Hepatocyte (in vitro differentiated cells): ENCODE measurements around the gene MPHOSPH6. TPM values are rescaled to one million over a fixed set of nuclear protein-coding genes. Genes with fewer than 3 reads are reported as not detected.
A peak's percentile ranks its signal among the peaks of the same experiment; 100 is the strongest.

Experiments used
- DNase-seq: peaks from one replicate; pipeline ENCODE4 v3.0.0-alpha.2; 2016; ENCODE audit warnings: low spot score
- H2AFZ ChIP-seq: fragments of 200-600 bp; sonication (generic); 2 replicates; pipeline ENCODE4 v1.6.0; 2016; ENCODE audit warnings: antibody characterized with exemption, mild to moderate bottlenecking
- H3K27ac ChIP-seq: fragments of 200-600 bp; sonication (generic); 2 replicates; pipeline ENCODE4 v1.5.1; 2016; ENCODE audit warnings: mild to moderate bottlenecking
- H3K27me3 ChIP-seq: fragments of 200-600 bp; sonication (generic); 2 replicates; pipeline ENCODE4 v1.6.1; 2016
- H3K36me3 ChIP-seq: fragments of 200-600 bp; sonication (generic); replicated peaks from 2 replicates; pipeline ENCODE4 v1.5.1; 2016; ENCODE audit warnings: low read depth; ENCODE audit not compliant: insufficient read depth
- H3K4me1 ChIP-seq: fragments of 200-600 bp; sonication (generic); 2 replicates; pipeline ENCODE4 v1.5.1; 2016; ENCODE audit warnings: mild to moderate bottlenecking, moderate library complexity; ENCODE audit not compliant: insufficient read depth
- H3K4me2 ChIP-seq: fragments of 200-600 bp; sonication (generic); 2 replicates; pipeline ENCODE4 v1.6.0; 2016
- H3K4me3 ChIP-seq: fragments of 200-600 bp; sonication (generic); 2 replicates; pipeline ENCODE4 v1.5.1; 2016; ENCODE audit warnings: mild to moderate bottlenecking
- H3K79me2 ChIP-seq: fragments of 200-600 bp; sonication (generic); 2 replicates; pipeline ENCODE4 v1.6.0; 2017; ENCODE audit warnings: mild to moderate bottlenecking
- H3K9me2 ChIP-seq: fragments of 200-600 bp; sonication (generic); replicated peaks from 2 replicates; pipeline ENCODE4 v1.6.0; 2017; ENCODE audit warnings: mild to moderate bottlenecking; ENCODE audit not compliant: insufficient read depth
- H3K9me3 ChIP-seq: fragments of 200-600 bp; sonication (generic); 2 replicates; pipeline ENCODE4 v1.5.1; 2016; ENCODE audit warnings: low read depth, mild to moderate bottlenecking
- H4K20me1 ChIP-seq: fragments of 200-600 bp; sonication (generic); 2 replicates; pipeline ENCODE4 v1.6.0; 2016; ENCODE audit warnings: mild to moderate bottlenecking; ENCODE audit not compliant: insufficient read depth, poor library complexity, severe bottlenecking
- CTCF ChIP-seq: fragments of 200-600 bp; sonication (generic); IDR thresholded peaks from 2 replicates; pipeline ENCODE4 v1.5.1; 2016; ENCODE audit warnings: antibody characterized with exemption, mild to moderate bottlenecking; ENCODE audit not compliant: poor library complexity
- EZH2 ChIP-seq: fragments of 200-600 bp; sonication (generic); IDR thresholded peaks from 2 replicates; pipeline ENCODE4 v1.6.1; 2016; ENCODE audit warnings: antibody characterized with exemption, mild to moderate bottlenecking, borderline replicate concordance
- EZH2phosphoT487 ChIP-seq: fragments of 200-600 bp; sonication (generic); IDR thresholded peaks from one replicate; pipeline ENCODE4 v1.6.1; 2018; ENCODE audit warnings: antibody characterized with exemption, mild to moderate bottlenecking, low read depth, moderate library complexity; ENCODE audit not compliant: unreplicated experiment, severe bottlenecking
- WGBS: methylation state at CpG from one replicate; pipeline ENCODE4 v1.1.6; 2016; ENCODE audit warnings: low lambda C conversion rate; ENCODE audit errors: missing lambda C conversion rate; 5-methylcytosine and 5-hydroxymethylcytosine counted together
- polyA plus RNA-seq: library from polyadenylated mRNA; unstranded; fragments of >200 nt; fragmentation: Nextera tagmentation; extraction: Ambion mirVana; gene quantifications from 2 replicates; pipeline ENCODE4 v1.2.1, GENCODE V29; 2016
- total RNA-seq: library from RNA; depleted of rRNA; stranded (reverse); fragments of >200 nt; gene quantifications from 2 replicates; pipeline ENCODE4 v1.2.3, GENCODE V29; 2014

Gene MPHOSPH6
- total and polyA plus RNA-seq, 2 experiments from 2014 or later: 38.4 to 47.0 TPM

- Histone ChIP-seq H3K4me1 (peaks cover 11% of the 10 kb centered on the region), H2AFZ (no peak overlapping the region), H3K9me3 (no peaks in the 10 kb centered on the region), H3K4me2 (no peak overlapping the region), H3K27ac (no peak overlapping the region), H4K20me1 (no peaks in the 10 kb centered on the region), H3K27me3 (peaks cover 16% of the 10 kb centered on the region), H3K4me3 (no peak overlapping the region), H3K79me2 (peaks cover 51% of the 10 kb centered on the region), H3K36me3 (no peaks in the 10 kb centered on the region), H3K9me2 (no peaks in the 10 kb centered on the region)
- WGBS: 86% methylated on average over 5 of the region's 5 CpGs
- DNase-seq: no peak
- TF ChIP-seq EZH2phosphoT487: no peak
Measured at GRCh38 chr16:82167670-82168069, 2.4 kb downstream of the MPHOSPH6 start.

DNA sequence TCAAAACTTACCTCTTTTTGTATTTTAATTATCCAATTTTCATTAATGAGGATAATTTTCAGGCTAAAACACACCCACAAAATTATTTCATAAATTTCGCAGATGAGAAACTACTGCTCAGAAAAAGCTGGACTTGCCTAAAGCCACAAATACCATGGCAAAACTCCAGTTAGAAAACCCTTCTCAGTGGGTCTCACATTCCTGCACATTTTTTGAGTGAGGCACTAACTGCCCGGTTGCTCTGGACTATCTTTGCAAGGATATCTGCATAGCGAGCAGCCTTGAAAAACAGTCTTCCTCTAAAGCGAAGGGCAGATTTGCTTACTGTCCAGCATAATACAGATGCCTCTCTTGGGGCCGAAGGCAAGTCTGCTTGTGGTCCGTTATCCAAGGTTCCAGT lies 9.8 kb downstream of the MPHOSPH6 start:
- Histone ChIP-seq H3K4me2 (no peak overlapping the region), H3K4me1 (no peaks in the 10 kb centered on the region), H3K4me3 (no peak overlapping the region), H2AFZ (no peak overlapping the region), H3K27me3 (no peaks in the 10 kb centered on the region), H3K27ac (no peak overlapping the region), H3K9me3 (no peaks in the 10 kb centered on the region), H4K20me1 (no peaks in the 10 kb centered on the region), H3K79me2 (peaks cover 30% of the 10 kb centered on the region), H3K9me2 (no peaks in the 10 kb centered on the region), H3K36me3 (no peaks in the 10 kb centered on the region)
- no peak for TF ChIP-seq EZH2phosphoT487
- no peak for TF ChIP-seq CTCF
- TF ChIP-seq EZH2: no peak
- no peak for DNase-seq
- 83% methylated on average over 6 of the region's 6 CpGs for WGBS

- Histone ChIP-seq H3K27me3 (no peaks in the 10 kb centered on the region), H3K4me3 (no peak overlapping the region), H3K9me2 (no peaks in the 10 kb centered on the region), H3K4me2 (no peak overlapping the region), H3K27ac (peak overlapping the region; percentile 70), H4K20me1 (no peaks in the 10 kb centered on the region), H3K79me2 (peaks cover 42% of the 10 kb centered on the region), H3K36me3 (no peaks in the 10 kb centered on the region), H3K4me1 (peaks cover 6% of the 10 kb centered on the region), H2AFZ (no peak overlapping the region), H3K9me3 (no peaks in the 10 kb centered on the region)
- DNase-seq: peak; percentile 7
- TF ChIP-seq EZH2: no peak
- TF ChIP-seq EZH2phosphoT487: no peak
- TF ChIP-seq CTCF: no peak
- 71% methylated on average over 5 of the region's 5 CpGs for WGBS
Measured at GRCh38 chr16:82157836-82158235, 12.2 kb downstream of the MPHOSPH6 start.

DNA sequence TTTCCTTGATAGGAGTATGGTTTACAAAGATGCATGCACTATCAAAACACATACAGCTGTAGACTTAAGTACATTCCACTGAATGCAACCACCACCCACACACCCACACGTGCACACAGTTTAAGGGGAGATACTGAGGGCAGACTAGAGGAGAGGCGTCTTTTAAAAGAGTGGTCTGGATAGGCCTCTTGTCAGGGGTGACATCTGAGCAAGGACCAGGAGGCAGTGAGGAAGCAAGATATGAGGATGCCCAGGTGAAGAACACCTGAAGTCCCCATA lies 12.6 kb downstream of the MPHOSPH6 start:
- TF ChIP-seq EZH2phosphoT487 (no peak), EZH2 (no peak), CTCF (no peak)
- H3K27ac ChIP-seq: peak overlapping the region; percentile 70
- no peaks in the 10 kb centered on the region for H3K36me3 ChIP-seq

More for the DNA sequence above, 12.6 kb downstream of the MPHOSPH6 start:
- peaks cover 7% of the 10 kb centered on the region for H3K4me1 ChIP-seq
- H3K27me3 ChIP-seq: no peaks in the 10 kb centered on the region
- H3K4me3 ChIP-seq: no peak overlapping the region
- H2AFZ ChIP-seq: no peak overlapping the region
- no peak overlapping the region for H3K4me2 ChIP-seq
- H3K9me3 ChIP-seq: no peaks in the 10 kb centered on the region
- H3K9me2 ChIP-seq: no peaks in the 10 kb centered on the region
- peak; percentile 11 for DNase-seq
- H4K20me1 ChIP-seq: no peaks in the 10 kb centered on the region
- 59% methylated on average over 2 of the region's 2 CpGs for WGBS
- peaks cover 38% of the 10 kb centered on the region for H3K79me2 ChIP-seq
